ENCODE data around the gene OR10H3. TPM values are rescaled to one million over a fixed set of nuclear protein-coding genes. Genes with fewer than 3 reads are reported as not detected.
A peak's percentile ranks its signal among the peaks of the same experiment; 100 is the strongest.
"Not testable (repeated sequence)": the region's sequence is repeated elsewhere in the genome, so short reads cannot be mapped to it uniquely, and the experiment has no call there.

Gene OR10H3, protein sequence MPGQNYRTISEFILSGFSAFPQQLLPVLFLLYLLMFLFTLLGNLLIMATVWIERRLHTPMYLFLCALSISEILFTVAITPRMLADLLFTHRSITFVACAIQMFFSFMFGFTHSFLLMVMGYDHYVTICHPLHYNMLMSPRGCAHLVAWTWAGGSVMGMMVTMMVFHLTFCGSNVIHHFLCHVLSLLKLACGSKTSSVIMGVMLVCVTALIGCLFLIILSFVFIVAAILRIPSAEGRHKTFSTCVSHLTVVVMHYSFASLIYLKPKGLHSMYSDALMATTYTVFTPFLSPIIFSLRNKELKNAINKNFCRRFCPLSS
- not detected in 2 replicates for total RNA-seq

DNA sequence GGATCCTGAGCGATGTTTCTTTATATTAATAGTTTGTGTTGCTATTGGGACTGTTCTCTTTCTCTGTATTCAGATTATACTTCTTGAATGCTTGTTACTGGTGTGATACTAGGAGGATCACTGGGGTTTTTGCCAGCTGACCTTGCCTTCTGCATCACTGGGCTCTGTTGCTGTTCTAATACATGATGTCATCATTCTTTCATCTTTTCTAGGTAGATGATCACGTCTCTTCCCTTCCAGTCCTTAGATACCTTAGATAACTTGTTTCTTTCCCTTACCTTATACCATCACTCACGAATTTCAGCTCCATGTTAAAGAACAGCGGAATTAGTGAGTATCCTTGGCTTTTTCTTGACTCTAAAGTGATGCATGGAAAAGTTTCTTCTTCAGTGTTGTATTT is at the start of gene OR10H3:
OR10H3 (plus strand) TSS at position 264 of the 400 bp plus-strand sequence. CDS start 3,408 bp downstream, outside the sequence.
- no peak for DNase-seq

DNA sequence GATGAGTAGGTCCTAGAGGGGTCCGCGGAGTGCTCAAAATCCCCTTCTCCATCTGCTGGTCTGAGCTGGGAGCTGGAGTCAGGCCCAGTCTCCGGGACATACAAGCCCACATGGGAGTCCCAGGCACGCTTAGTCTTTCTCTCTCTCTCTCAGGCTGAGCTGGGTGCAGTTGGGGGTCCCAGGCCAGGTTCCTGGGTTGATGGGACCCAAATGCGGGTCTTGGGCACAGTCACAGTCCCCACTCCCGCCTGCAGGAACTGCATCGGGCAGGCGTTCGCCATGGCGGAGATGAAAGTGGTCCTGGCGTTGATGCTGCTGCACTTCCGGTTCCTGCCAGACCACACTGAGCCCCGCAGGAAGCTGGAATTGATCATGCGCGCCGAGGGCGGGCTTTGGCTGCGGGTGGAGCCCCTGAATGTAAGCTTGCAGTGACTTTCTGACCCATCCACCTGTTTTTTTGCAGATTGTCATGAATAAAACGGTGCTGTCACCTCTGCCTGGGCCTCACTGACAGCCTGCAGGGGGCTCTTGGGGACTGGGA is 41.1 kb upstream of the OR10H3 start:
- DNase-seq, result no peak

DNA sequence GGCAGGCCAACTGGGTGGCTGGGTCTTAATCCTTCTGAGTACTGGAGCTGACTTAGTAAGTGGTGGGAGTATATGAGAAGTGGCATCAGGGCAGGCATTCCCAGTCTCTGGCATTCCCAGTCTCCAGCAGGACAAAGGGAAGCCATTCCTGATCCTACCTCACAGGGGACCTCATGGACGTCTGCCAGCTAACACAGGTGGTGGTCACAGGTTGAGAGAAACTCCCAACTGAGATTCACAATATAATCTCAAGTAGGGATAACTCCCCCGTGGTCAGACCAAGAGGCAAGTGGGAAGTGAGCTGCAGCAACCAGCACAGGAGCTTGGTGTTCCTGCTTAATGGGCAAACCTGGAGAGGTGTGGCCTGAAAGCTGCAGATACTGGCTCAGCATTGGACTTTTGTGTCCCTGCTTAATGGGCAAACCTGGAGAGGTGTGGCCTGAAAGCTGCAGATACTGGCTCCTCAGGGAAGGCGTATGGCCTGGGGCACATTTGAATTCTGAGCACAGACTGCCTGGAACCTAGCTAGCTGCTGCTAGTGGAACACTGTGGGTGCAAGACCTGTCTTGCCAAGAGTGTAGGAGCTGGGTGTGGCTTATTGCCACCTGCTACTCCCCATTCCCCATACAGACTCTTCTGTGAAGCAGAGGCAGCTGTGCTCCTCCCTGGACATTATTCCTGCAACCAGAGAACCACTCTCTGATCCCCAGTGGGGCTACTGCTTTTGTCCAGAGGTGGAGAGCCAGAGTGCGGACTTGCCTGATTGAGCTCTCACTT is 35.8 kb upstream of the OR10H3 start:
- peak; percentile 1 for DNase-seq

DNA sequence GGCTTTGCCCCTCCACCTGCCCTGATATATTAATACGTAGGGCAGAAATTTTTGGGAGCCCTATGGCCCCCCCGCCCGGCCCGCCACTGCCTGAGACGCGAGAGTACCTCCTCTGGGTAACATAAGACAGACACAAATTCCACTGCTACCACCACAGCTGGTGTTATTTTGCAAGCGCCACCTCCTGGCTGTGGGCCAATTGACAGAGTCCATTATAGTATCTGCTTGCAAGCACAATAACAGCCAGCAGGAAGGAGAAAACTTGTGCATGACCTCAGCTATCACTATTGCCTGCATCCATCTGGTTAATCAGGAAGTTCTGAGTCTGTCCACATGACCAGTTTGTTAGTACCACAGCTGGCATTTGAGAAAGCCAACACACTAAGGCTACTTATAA is 35.3 kb upstream of the OR10H3 start:
- peak; percentile 90 for DNase-seq

DNA sequence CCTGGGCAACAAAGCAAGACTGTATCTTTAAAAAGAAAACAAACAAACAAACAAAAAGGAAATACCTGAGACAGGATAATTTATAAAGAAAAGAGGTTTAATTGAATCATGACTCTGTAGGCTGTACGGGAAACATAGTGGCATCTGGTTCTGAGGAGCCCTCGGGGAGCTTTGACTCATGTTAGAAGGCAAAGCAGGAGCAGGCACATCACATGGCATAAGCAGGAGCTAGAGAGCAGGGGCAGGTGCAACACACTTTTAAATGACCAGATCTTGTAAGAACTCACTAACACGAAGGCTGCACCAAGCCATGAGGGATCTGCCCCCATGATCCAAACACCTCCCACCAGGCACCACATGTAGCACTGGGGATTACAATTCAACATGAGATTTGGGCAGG is 23.1 kb upstream of the OR10H3 start:
- DNase-seq, result no peak

DNA sequence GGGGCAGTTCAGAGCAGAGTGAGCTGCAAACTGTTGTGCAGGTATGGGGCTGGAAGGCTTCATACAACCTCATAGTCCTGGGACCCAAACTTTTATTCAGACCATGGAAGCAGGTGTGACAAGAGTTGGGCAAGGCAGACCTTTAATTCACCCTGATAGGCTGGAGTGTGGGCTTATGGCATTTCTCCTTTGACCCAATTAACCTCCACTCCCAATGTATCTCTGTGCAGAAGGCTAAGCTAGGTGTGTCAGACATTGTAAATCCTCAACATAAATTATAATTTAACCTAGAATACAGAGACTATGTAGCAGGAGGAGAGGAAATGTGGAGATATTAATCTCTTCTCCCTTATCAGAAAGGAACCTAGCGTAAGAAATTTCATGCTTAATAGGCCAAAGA is 22.1 kb upstream of the OR10H3 start:
- DNase-seq, result no peak

DNA sequence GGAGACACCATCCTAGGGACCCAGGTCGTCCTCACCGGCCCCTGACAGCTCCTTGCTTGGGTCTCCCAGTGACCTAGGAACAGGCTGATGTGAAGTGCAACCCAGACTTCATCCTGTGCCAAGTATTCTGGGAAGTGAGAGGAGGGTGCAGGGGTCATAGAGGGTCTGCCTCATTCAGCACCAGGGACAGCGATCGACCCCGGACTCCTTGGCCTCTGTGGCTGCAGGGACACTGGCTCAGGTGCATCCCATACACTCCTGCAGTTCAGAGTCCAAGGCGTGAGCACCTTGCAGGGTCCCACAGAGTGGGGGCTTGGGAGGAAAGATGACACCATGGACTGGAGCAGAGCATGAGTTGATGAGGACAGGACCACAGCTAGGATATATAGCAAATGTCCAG is 20.0 kb upstream of the OR10H3 start:
- no peak for DNase-seq

DNA sequence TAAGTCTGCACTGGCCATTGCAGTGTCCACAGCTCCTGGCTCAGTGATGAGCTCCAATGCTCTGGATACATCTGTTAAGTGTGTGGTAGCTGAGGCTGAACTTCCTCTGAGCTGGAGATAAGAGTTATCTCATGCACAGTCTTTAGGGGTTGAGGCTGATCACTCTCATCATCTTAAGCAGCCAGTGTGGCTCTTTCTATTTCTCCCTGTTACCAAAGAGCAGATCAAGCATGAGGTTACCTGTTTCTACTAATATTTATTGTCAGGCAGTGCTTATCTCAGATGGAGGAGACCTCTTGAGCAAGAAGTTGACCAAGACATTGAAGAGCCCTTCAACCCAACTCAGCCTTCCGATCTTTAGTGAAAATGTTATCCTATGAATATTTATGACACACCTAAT is 16.5 kb upstream of the OR10H3 start:
- no peak for DNase-seq

DNA sequence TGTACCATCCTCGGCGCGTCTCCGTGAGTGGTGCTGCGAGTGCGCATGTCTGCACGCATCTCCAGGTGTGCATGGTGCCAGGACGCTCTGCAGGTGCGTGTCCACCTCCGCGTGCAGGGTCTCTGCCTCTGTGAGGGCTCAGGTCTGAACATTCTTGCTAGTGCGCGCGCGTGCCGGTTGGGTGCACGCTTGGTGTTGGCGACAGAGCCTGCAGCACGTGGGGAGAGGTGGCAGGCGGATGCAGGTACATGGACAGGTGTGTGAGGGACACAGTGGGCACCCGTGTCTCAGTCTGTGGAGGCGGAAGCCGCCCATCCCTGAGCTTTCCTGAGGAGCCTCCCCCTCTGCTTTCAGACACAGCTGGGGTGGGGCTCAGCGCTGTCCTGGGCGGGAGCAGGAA is 14.8 kb upstream of the OR10H3 start:
- no peak for DNase-seq

DNA sequence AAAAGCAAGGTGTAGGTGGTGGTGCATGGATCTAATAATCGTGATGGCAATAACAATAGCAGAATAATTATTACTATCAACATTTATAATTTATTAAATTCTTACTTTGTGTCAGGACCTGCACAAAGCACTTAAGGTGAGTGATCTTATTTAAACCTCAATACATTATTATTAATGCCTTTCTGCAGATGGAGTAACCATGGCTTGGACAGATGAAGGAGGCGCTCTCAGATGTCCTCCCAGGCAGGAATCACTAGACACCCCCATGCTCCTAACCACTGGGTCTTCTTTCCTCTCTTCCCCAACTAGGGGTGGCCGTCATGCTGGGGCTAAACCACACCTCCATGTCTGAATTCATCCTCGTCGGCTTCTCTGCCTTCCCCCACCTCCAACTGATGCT is 10.1 kb upstream of the OR10H3 start, which contains the start of gene OR10H2:
OR10H2 (plus strand) TSS at position 301 of the 400 bp plus-strand sequence; CDS start at position 321, 20 bp downstream.
- DNase-seq, result no peak

DNA sequence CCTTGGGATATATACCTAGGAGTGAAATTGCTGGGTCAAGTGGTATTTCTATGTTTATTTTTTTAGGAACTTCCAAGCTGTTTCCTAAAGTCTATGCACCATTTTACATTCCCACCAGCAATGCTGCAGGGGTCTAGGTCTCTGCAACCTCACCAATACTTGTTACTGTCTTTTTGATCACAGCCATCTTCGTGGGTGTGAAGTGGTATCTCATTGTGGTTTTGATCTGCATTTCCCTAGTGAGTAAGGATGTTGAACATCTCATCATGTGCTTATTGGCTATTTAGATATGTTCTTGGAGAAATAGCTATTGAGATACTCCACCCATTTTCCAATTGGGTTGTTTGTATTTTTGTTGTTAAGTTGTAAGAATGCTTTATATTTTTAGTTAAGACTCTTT is 7.2 kb upstream of the OR10H3 start:
- no peak for DNase-seq

DNA sequence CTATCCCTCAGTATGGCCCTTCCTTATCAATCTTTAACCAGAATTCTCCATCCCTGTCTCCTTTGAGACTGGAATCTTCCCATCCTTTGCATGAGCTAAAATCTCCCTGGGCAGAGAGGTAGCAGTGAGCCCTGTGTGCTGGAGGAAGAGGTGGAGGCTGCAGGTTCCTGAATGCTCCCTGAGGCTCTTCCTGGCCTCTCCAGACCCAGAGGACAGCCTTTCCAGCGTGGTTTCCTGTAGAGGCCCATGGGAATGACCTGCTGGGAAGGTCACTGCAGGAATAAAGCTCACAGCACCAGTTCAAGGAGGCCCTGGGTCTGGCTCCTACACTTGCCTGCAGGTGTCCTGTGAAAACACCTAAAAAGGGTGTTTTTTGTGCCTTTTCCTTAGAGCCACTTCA is 5.4 kb upstream of the OR10H3 start:
- no peak for DNase-seq

DNA sequence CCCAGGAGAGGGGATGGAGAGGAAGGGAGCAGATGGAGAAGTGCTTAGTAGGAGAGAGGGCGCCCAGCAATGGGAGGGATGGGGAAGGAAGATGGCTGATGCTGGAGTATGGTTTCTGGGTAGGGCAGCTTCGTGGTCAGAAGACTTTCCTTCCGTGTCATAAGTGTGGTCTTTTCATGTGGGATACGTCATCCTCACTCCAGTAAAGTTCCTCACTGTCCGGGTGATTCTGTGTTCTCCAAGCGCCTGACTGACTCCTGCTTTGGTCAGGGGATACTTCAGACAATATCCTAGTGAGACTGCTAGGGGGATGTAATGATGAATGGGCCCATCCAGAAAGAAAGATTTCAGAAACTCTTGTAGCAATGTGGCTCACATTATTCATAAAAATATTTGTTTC is 3.9 kb upstream of the OR10H3 start:
- no peak for DNase-seq

DNA sequence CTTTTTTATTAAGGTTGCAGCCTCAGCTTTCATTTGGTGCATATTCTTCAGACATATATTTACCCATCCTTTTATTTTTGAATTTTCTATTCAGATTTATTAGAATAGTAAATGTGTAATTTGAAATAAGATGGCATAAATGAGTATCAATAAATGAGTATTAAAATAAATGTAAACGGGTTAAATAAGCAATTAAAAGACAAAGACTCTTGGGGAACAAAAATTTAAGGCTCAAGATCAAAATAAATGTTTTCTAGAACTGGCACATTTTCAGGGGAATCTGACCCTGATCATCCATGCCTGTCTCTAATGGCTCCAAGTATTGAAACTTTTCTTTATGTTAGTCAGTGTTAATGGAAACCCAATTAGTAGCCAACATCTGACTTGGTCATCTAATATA is 3.0 kb downstream of the OR10H3 start:
- no peak for DNase-seq

DNA sequence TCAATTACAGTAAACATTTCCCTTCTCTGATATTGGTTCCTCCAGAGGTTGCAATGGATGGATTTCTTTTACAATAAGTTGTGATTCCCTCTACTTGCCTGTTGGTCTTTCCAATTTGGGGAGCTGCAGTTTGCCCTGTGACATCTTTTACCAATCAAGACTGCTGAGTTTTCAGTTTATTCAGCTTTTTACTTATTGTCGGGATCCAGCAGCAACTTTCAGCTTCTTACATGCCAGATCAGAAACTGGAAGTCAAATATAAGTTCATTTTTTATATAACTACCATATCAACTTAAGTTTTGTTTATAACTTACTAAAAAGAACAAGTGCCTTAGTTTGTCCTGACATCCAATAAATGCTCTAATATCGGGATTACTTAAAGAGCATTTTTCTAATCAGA is 10.5 kb downstream of the OR10H3 start:
- no peak for DNase-seq

DNA sequence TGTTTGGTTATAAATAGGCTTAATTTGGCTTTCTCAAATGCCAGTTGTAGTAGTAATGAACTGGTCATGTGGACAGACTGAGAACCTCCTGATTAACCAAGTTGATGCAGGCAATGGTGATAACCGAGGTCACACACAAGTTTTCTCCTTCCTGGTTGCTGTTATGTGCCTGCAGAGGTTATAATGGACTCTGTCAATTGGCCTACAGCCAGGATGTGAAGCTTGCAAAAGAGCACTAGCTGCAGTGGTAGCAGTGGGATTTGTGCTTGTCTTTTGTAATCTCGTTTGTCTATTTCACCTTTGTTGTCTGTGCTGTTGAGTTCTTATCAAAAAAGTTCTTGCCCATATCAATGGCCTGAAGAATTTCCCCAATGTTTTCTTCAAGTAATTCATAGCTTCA is 20.6 kb downstream of the OR10H3 start:
- DNase-seq, result no peak

DNA sequence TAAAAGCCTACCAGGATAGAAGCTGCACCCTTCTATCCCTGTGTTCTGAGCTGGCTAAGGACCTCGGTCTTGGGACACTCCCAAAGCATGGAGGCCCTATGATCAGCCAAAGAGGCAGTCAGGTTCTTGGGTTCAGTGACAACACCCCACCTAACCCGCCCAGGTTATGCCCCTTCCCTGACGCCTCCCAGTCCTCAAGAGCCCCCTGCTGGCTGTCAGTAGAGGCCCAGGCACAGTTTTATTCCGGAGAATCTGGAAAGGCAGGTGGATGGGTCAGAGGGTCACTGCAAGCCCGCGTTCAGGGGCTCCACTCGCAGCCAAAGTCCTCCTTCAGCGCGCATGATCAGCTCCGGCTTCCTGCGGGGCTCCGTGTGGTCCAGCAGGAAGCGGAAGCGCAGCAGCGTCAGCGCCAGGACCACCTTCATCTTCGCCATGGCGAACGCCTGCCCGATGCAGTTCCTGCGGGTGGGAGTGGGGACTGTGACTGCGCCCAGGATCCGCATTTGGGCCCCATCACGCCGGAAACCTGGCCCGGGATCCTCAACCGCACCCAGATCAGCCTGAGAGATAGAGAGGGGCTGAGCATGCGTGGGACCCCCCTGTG is 22.3 kb downstream of the OR10H3 start:
- DNase-seq, result peak; percentile 2

DNA sequence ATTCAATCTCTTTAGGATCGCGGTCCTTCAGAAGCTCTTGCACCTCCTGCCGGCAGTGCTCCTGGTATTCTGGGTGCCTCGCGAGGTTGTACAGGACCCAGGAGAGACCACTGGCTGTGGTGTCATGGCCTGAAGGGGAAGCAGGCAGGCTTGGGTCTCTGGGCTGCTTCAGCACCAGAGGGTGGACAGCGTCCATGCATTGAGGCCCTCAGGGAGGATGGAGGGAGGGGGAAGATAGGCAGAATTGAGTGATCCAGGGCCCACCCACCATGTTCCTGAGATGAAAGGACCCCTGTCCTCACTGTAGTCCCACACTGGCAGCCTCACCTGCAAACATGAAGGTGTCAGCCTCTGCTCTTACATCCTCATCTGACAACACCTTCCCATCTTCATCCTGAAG is 31.8 kb downstream of the OR10H3 start:
- no peak for DNase-seq

DNA sequence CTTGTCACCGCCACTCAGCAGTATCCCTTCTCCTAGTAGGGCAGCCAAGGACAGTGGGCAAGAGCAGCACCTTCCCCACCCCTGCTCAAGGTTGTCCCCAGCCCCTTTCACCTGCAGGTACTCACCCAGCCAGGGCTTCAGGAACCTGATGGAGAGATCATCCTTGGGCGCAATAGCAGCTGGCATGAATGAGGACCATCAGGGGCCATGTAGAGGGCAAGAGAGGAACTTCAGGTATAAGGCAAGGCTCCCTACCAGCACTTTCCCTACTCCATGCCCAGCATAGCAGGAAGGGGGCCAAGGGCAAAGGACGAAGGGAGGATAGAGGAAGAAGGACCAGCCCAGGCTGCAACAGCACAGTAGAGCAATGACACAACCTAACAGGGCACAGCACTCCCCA is 36.4 kb downstream of the OR10H3 start:
- not testable (repeated sequence) for DNase-seq

DNA sequence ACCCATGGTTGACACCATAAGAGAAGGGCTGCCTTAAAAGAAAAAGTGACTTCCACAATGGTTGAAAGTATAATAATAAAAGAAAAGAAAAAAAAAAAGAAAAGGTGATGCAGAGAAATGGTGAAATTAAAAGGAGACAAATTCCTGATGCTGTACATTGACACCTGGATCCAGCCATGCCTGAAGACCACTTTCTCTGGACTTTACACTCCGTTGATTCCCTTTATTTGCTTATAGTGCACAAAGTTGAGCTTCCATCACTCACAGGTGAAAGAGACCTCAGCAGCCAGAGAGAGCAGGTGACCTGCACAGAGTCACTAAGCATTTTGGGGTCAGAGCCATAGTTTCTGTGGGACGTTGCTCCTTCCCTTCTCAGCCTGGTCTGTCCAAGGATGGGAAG is 37.5 kb downstream of the OR10H3 start:
- DNase-seq, result no peak

DNA sequence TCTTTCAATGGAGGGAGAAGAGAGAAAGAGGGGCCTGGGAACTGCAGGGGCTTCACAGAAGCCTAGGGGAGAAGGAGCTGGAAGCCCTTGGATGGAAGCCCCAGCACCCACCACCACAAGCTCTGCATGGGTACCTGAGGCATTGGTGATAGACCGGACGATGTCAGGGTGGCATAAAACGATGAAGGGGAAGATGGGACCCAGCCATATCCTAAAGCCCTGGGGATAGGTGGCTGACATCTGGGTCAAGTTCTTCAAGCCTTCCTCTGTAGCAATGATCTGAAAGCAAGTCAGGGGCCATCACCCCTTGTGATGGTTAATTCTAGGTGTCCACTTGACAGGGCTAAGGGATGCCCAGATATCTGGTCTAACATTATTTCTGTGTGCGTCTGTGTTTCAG is 38.5 kb downstream of the OR10H3 start:
- DNase-seq, result no peak

DNA sequence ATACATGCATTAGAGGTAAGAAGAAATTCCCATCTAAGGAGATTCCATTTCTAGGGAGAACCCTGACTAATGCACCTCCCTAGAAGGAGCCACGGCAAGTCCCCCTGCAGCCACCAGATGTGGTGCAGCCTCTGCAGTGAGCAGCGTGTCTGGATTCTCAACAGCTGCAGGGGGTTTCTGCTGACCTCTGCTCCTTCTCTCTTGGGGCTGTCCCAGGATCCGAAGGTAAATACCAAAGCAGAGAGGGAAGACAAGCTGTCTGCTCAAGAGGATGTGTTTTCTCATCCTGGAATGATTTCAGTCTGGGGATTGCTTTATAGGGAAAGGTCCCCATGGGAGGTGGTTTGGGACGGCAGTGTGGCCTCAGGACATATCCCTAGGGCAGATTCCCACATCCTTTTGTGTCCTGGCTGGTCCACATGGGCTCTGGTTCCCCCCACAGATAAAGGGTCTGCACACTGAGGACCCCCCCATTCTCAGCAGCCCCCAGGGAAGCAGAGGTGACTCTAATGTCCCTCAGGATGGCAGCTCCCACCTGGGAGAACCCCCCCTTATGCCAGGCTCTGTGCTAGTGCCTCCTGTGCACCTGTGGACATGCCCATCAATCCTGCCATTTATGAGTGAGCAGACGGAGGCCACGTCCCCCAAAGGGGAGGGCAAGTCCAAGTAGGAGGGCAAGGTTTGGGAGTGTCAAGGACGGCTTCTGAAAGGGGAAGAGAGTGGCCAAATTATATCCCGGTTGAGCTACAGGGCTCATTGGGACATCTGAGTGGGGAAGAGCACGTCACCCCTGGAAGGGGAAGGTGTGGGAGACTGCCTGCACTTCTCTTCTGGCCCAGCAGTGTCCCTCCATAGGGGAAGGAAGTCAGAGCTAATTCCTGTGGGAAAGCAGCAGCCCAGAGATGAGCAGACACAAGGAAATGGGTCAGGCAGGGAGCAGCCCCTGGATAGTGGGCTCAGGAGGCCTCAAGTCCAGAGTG is 39.5 kb downstream of the OR10H3 start:
- DNase-seq, result no peak
